H1 (cell line): Measurements from ENCODE around the gene CAMK2D. TPM values are rescaled to one million over a fixed set of nuclear protein-coding genes. Genes with fewer than 3 reads are reported as not detected.

Experiments used
- CTCF ChIA-PET: fragments of 300-600 bp; sonication (Branson Sonifier 250); formaldehyde crosslinking; loops from one replicate; lab custom pipeline; 2021; ENCODE audit not compliant: partially characterized antibody; lab: Charles Lee
- POLR2A ChIA-PET: fragments of 300-600 bp; sonication (Branson Sonifier 250); formaldehyde crosslinking; loops from one replicate; lab custom pipeline; 2021; ENCODE audit warnings: inconsistent platforms; ENCODE audit not compliant: partially characterized antibody; lab: Charles Lee
- DNase-seq, 2 experiments: peaks; one replicate each; pipeline versions ENCODE4 v3.0.0 to v3.0.0-alpha.2; 2010 to 2022; ENCODE audit warnings: low spot score in 2 of 2, low read depth in 1 of 2, mixed read lengths in 1 of 2
- FAIRE-seq: peaks from 2 replicates; lab custom pipeline; 2011; peaks lifted over from hg19 to GRCh38; lab: Jason Lieb, UNC
- H2AFZ ChIP-seq: 2 replicates; pipeline ENCODE4 v1.8.1; 2012; ENCODE audit warnings: low read length, inconsistent platforms
- H2AK5ac ChIP-seq: 2 replicates; pipeline ENCODE4 v1.6.1; 2013; ENCODE audit warnings: low read depth, low read length
- H2BK120ac ChIP-seq: replicated peaks from 2 replicates; pipeline ENCODE3; 2013; ENCODE audit warnings: low read depth, low read length, inconsistent platforms
- H2BK12ac ChIP-seq: 2 replicates; pipeline ENCODE4 v1.6.1; 2013; ENCODE audit warnings: low read depth, low read length
- H2BK15ac ChIP-seq: 2 replicates; pipeline ENCODE4 v1.6.1; 2013; ENCODE audit warnings: low read length
- H2BK20ac ChIP-seq: 2 replicates; pipeline ENCODE4 v1.6.1; 2013; ENCODE audit warnings: low read length
- H2BK5ac ChIP-seq: 2 replicates; pipeline ENCODE4 v1.6.1; 2013; ENCODE audit warnings: low read depth, low read length
- H3K14ac ChIP-seq: 2 replicates; pipeline ENCODE4 v1.6.1; 2013; ENCODE audit warnings: inconsistent platforms; ENCODE audit not compliant: insufficient read length
- H3K18ac ChIP-seq: 2 replicates; pipeline ENCODE4 v1.6.1; 2013; ENCODE audit warnings: low read length; ENCODE audit errors: extremely low read depth
- H3K23ac ChIP-seq: 2 replicates; pipeline ENCODE4 v1.6.1; 2013; ENCODE audit warnings: inconsistent platforms; ENCODE audit not compliant: insufficient read length
- H3K23me2 ChIP-seq: 2 replicates; pipeline ENCODE4 v1.6.1; 2013; ENCODE audit warnings: low read depth, low read length
- H3K27ac ChIP-seq: 2 replicates; pipeline ENCODE4 v1.6.1; 2011; ENCODE audit warnings: low read depth, low read length, inconsistent platforms
- H3K27me3 ChIP-seq, 4 experiments: replicated peaks in 1 of 4; 1 replicate in 1 of 4; 2 replicates in 3 of 4; pipeline versions ENCODE4 v1.6.1 to v1.8.1; 2011 to 2013; ENCODE audit warnings: low read length in 3 of 4, mild to moderate bottlenecking in 3 of 4, inconsistent platforms in 2 of 4, mixed read lengths in 2 of 4, moderate library complexity in 1 of 4; ENCODE audit not compliant: control insufficient read depth in 3 of 4, insufficient read depth in 3 of 4; ENCODE audit errors: extremely low read depth in 1 of 4
- H3K36me3 ChIP-seq, 4 experiments: 2 replicates each; pipeline versions ENCODE4 v1.6.1 to v1.8.1; 2011 to 2013; ENCODE audit warnings: mild to moderate bottlenecking in 4 of 4, low read length in 3 of 4, moderate library complexity in 2 of 4, control low read depth in 1 of 4, inconsistent platforms in 1 of 4; ENCODE audit not compliant: insufficient read depth in 4 of 4, control insufficient read depth in 2 of 4
- H3K4ac ChIP-seq: replicated peaks from 2 replicates; pipeline ENCODE3; 2013; ENCODE audit warnings: low read length, low read depth, mixed read lengths, inconsistent platforms; ENCODE audit not compliant: insufficient read length
- H3K4me1 ChIP-seq, 4 experiments: replicated peaks in 1 of 4; 1 replicate in 1 of 4; 2 replicates in 3 of 4; pipeline versions ENCODE4 v1.6.1 to v1.8.1; 2011 to 2013; ENCODE audit warnings: low read length in 3 of 4, inconsistent platforms in 2 of 4, mixed read lengths in 1 of 4; ENCODE audit not compliant: insufficient read depth in 4 of 4, control insufficient read depth in 3 of 4
- H3K4me2 ChIP-seq, 2 experiments: 2 replicates each; pipeline versions ENCODE4 v1.6.1 to v1.8.1; 2011 to 2013; ENCODE audit warnings: low read depth in 2 of 2, low read length in 2 of 2, control low read depth in 1 of 2, inconsistent platforms in 1 of 2, mild to moderate bottlenecking in 1 of 2; ENCODE audit not compliant: insufficient read depth in 1 of 2
- H3K4me3 ChIP-seq, 4 experiments: fragments of 200-600, 300-600 bp in 1 of 4; sonication (generic), shearing (Covaris generic), sonication (Bioruptor Twin) in 1 of 4; 2 replicates each; pipeline versions ENCODE4 v1.5.1 to v1.8.1; 2011 to 2016; ENCODE audit warnings: low read length in 4 of 4, low read depth in 3 of 4, control low read depth in 2 of 4, inconsistent platforms in 2 of 4, mild to moderate bottlenecking in 2 of 4, mixed read lengths in 1 of 4, moderate library complexity in 1 of 4; ENCODE audit not compliant: insufficient read depth in 2 of 4; ENCODE audit errors: extremely low read depth in 1 of 4
- H3K56ac ChIP-seq: replicated peaks from 2 replicates; pipeline ENCODE3; 2013; ENCODE audit warnings: low read depth, mild to moderate bottlenecking, mixed read lengths, low read length, inconsistent platforms; ENCODE audit not compliant: insufficient read length
- H3K79me1 ChIP-seq: 2 replicates; pipeline ENCODE4 v1.6.1; 2013; ENCODE audit warnings: low read depth, low read length, control low read depth
- H3K79me2 ChIP-seq, 2 experiments: 2 replicates each; pipeline versions ENCODE4 v1.6.1 to v1.8.1; 2012 to 2013; ENCODE audit warnings: low read length in 2 of 2, mild to moderate bottlenecking in 2 of 2, inconsistent platforms in 1 of 2; ENCODE audit not compliant: insufficient read depth in 2 of 2, control insufficient read depth in 1 of 2
- H3K9ac ChIP-seq, 4 experiments: replicated peaks in 1 of 4; 1 replicate in 1 of 4; 2 replicates in 3 of 4; pipeline versions ENCODE4 v1.6.1 to v1.8.1; 2011 to 2013; ENCODE audit warnings: low read depth in 3 of 4, low read length in 3 of 4, control low read depth in 2 of 4, mild to moderate bottlenecking in 2 of 4, moderate library complexity in 2 of 4, inconsistent platforms in 1 of 4; ENCODE audit errors: extremely low read depth in 1 of 4
- H3K9me3 ChIP-seq, 2 experiments: 2 replicates each; pipeline versions ENCODE4 v1.6.1 to v1.8.1; 2012 to 2013; ENCODE audit warnings: mild to moderate bottlenecking in 2 of 2, moderate library complexity in 2 of 2, control low read depth in 1 of 2, inconsistent platforms in 1 of 2, low read depth in 1 of 2, low read length in 1 of 2, mixed read lengths in 1 of 2; ENCODE audit not compliant: insufficient read depth in 2 of 2
- H4K20me1 ChIP-seq, 2 experiments: replicated peaks in 1 of 2; 2 replicates each; pipeline versions ENCODE3 to v1.8.1; 2011 to 2013; ENCODE audit warnings: inconsistent platforms in 2 of 2, low read length in 2 of 2, mild to moderate bottlenecking in 1 of 2; ENCODE audit not compliant: insufficient read depth in 2 of 2, control insufficient read depth in 1 of 2
- H4K5ac ChIP-seq: 2 replicates; pipeline ENCODE4 v1.6.1; 2013; ENCODE audit warnings: low read length, low read depth, mixed read lengths, inconsistent platforms; ENCODE audit not compliant: insufficient read length
- H4K8ac ChIP-seq: 2 replicates; pipeline ENCODE4 v1.8.0; 2013; ENCODE audit warnings: mild to moderate bottlenecking, moderate library complexity, low read length, inconsistent platforms; ENCODE audit not compliant: insufficient read depth; ENCODE audit errors: extremely low read depth
- H4K91ac ChIP-seq: replicated peaks from 2 replicates; pipeline ENCODE3; 2013; ENCODE audit warnings: low read length, mixed read lengths, inconsistent platforms; ENCODE audit not compliant: insufficient read length
- ASH2L ChIP-seq: fragments of 200-600, 300-600 bp; sonication (generic); IDR thresholded peaks from one replicate; pipeline ENCODE4 v1.7.1; 2017; ENCODE audit warnings: low read length
- CHD2 ChIP-seq: IDR thresholded peaks from 2 replicates; pipeline ENCODE4 v1.6.1; 2012; ENCODE audit warnings: low read length, improper control_type of control experiment
- HDAC6 ChIP-seq: IDR thresholded peaks from one replicate; pipeline ENCODE4 v1.7.1; 2012; ENCODE audit warnings: low read depth, mild to moderate bottlenecking, inconsistent platforms, low read length, moderate library complexity
- MAFK ChIP-seq: IDR thresholded peaks from 2 replicates; pipeline ENCODE4 v1.6.1; 2012; ENCODE audit warnings: low read depth, mild to moderate bottlenecking, improper control_type of control experiment, low read length
- RNF2 ChIP-seq: fragments of 200-900, 300-1000 bp; sonication (generic); IDR thresholded peaks from 2 replicates; pipeline ENCODE4 v1.7.1; 2016; ENCODE audit warnings: borderline replicate concordance, low read depth, mild to moderate bottlenecking, antibody characterized with exemption, low read length; ENCODE audit not compliant: poor library complexity, severe bottlenecking; ENCODE audit errors: missing control alignments
- SP2 ChIP-seq: IDR thresholded peaks from 2 replicates; pipeline ENCODE4 v1.6.1; 2012; ENCODE audit warnings: mild to moderate bottlenecking, low read length, inconsistent platforms
- SP4 ChIP-seq: IDR thresholded peaks from 2 replicates; pipeline ENCODE4 v1.6.1; 2012; ENCODE audit warnings: low read length, inconsistent platforms
- WGBS, 2 experiments: shearing (Covaris generic) in 1 of 2; methylation state at CpG; one replicate each; pipeline versions ENCODE4 v1.1.6 to v1.1.7; 2013 to 2015; ENCODE audit warnings: low lambda C conversion rate in 2 of 2, mixed read lengths in 2 of 2, inconsistent platforms in 1 of 2, low coverage in 1 of 2, missing lambda C conversion rate in 1 of 2; ENCODE audit not compliant: insufficient replicate concordance in 2 of 2, insufficient coverage in 1 of 2, insufficient read length in 1 of 2; ENCODE audit errors: extremely low coverage in 1 of 2, missing lambda C conversion rate in 1 of 2; 5-methylcytosine and 5-hydroxymethylcytosine counted together
- polyA plus RNA-seq, 7 experiments: library from polyadenylated mRNA; depleted of rRNA in 3 of 7; stranded (reverse) in 5 of 7; unstranded in 2 of 7; fragments of >200 nt in 5 of 7; fragments of 200-250 nt in 2 of 7; gene quantifications; 1 replicate in 5 of 7; 2 replicates in 1 of 7; 4 replicates in 1 of 7; pipeline versions ENCODE4 v1.2.1 to v1.2.3, GENCODE V29; 2011 to 2013; ENCODE audit warnings: missing spikeins in 2 of 7, mixed read lengths in 2 of 7
- total RNA-seq: library from RNA; stranded (reverse); fragmentation: NEBNext Ultra II Directional; extraction: Animal tissue kit (Norgen Biotek cat#: 25700); gene quantifications from 2 replicates; pipeline ENCODE4 v1.2.1, GENCODE V29; 2021

The CAMK2D gene
- total and polyA plus RNA-seq, 2 of the 8 experiments (the other 6 are each of a cell fraction or from before 2014, with no cell fraction given) = 3.2 to 7.0 TPM

GRCh38 chr4:113547487-113548042 lies 214.0 kb downstream of the CAMK2D start:
- Histone ChIP-seq H2BK120ac (no peak overlapping the region), H4K20me1 (no peaks in the 10 kb centered on the region), H2AFZ (no peak overlapping the region), H2AK5ac (no peak overlapping the region), H4K8ac (no peak overlapping the region), H3K27me3 (no peaks in the 10 kb centered on the region), H3K4me2 (no peak overlapping the region), H2BK20ac (no peak overlapping the region), H2BK15ac (no peak overlapping the region), H3K27ac (no peak overlapping the region), H3K4ac (no peak overlapping the region), H2BK5ac (no peak overlapping the region), H3K23me2 (no peaks in the 10 kb centered on the region), H3K9ac (no peak overlapping the region), H3K36me3 (no peaks in the 10 kb centered on the region), H3K9me3 (no peaks in the 10 kb centered on the region), H3K4me3 (no peak overlapping the region), H3K79me1 (no peaks in the 10 kb centered on the region), H3K56ac (no peak overlapping the region), H4K91ac (no peak overlapping the region), H3K4me1 (no peaks in the 10 kb centered on the region), H3K18ac (no peak overlapping the region), H2BK12ac (no peak overlapping the region), H4K5ac (no peak overlapping the region), H3K79me2 (no peaks in the 10 kb centered on the region), H3K23ac (no peak overlapping the region), H3K14ac (no peak overlapping the region)
- ChIA-PET CTCF (interaction anchor here (0.6 to 2.3 kb wide), 38 partner anchors 8 to 1681 kb away, joined by 3 to 17 read pairs (median 4); no protein-coding TSS in a partner anchor), POLR2A (no interaction called here)
- FAIRE-seq (peak; percentile 100), DNase-seq (peak; percentile 75 to 86)
- WGBS, 2 experiments = 22% methylated on average over 5 of the region's 5 CpGs; no CpG with 5 or more reads in 1 of the 2 experiments
- no peak for TF ChIP-seq MAFK
- no peak for TF ChIP-seq HDAC6
- no peak for TF ChIP-seq ASH2L
- TF ChIP-seq SP2 = no peak
- no peak for TF ChIP-seq RNF2
- no peak for TF ChIP-seq SP4
- TF ChIP-seq CHD2 = no peak
